Measurements from ENCODE around the gene S100A12. TPM values are rescaled to one million over a fixed set of nuclear protein-coding genes. Genes with fewer than 3 reads are reported as not detected.

Gene S100A12
- total and polyA plus RNA-seq, 7 donors = 0.40 to 3.5 (median 1.7) TPM

GRCh38 chr1:153363641-153364040 lies 11.8 kb downstream of the S100A12 start:
- ATAC-seq (no peak), DNase-seq (no peak)
- TF ChIP-seq CTCF (IDR thresholded peaks at IDR 0.05) = no peak
- Histone ChIP-seq H3K27me3 (ENCODE audit: insufficient read depth in 3 of 3, low read length in 2 of 3) (no peaks in the 10 kb centered on the region), H3K36me3 (ENCODE audit: insufficient read depth in 1 of 2, low read depth in 1 of 2) (no peaks in the 10 kb centered on the region), H3K4me1 (no peaks in the 10 kb centered on the region), H3K4me3 (no peak overlapping the region), H3K27ac (no peak overlapping the region), H3K9me3 (no peaks in the 10 kb centered on the region)
- intact Hi-C loops (cut with DNase I) = no loop called here
- WGBS, 3 donors = 61 to 68% (median 65%) methylated on average over 3 of the region's 3 CpGs

- intact Hi-C loops (cut with DNase I) = no loop called here
- no peaks in the 10 kb centered on the region for H3K9me3 ChIP-seq
- no peak for TF ChIP-seq CTCF (IDR thresholded peaks at IDR 0.05)
- 72 to 77% (median 76%) methylated on average over 3 of the region's 3 CpGs for WGBS, 3 donors
- no peaks in the 10 kb centered on the region for H3K36me3 ChIP-seq (ENCODE audit: insufficient read depth in 1 of 2, low read depth in 1 of 2)
- H3K4me1 ChIP-seq = no peaks in the 10 kb centered on the region
- no peak for ATAC-seq
- no peak overlapping the region for H3K4me3 ChIP-seq
- no peak for DNase-seq
- H3K27me3 ChIP-seq (ENCODE audit: insufficient read depth in 3 of 3, low read length in 2 of 3) = no peaks in the 10 kb centered on the region
- no peak overlapping the region for H3K27ac ChIP-seq
Measured at GRCh38 chr1:153362187-153362775, 13.1 kb downstream of the S100A12 start.

GRCh38 chr1:153361480-153362109 lies 13.8 kb downstream of the S100A12 start:
- Histone ChIP-seq H3K36me3 (ENCODE audit: insufficient read depth in 1 of 2, low read depth in 1 of 2) (no peaks in the 10 kb centered on the region), H3K27ac (no peak overlapping the region), H3K9me3 (no peaks in the 10 kb centered on the region), H3K4me3 (no peak overlapping the region), H3K4me1 (no peaks in the 10 kb centered on the region), H3K27me3 (ENCODE audit: insufficient read depth in 3 of 3, low read length in 2 of 3) (no peaks in the 10 kb centered on the region)
- DNase-seq (no peak), ATAC-seq (no peak)
- TF ChIP-seq CTCF (IDR thresholded peaks at IDR 0.05) = no peak
- 77 to 86% (median 82%) methylated on average over 4 of the region's 4 CpGs for WGBS, 3 donors
- intact Hi-C loops (cut with DNase I) = no loop called here

GRCh38 chr1:153360592-153361479 lies 14.6 kb downstream of the S100A12 start:
- ATAC-seq = no peak
- intact Hi-C loops (cut with DNase I) = no loop called here
- H3K27ac ChIP-seq = no peak overlapping the region
- no peaks in the 10 kb centered on the region for H3K36me3 ChIP-seq (ENCODE audit: insufficient read depth in 1 of 2, low read depth in 1 of 2)
- H3K9me3 ChIP-seq = no peaks in the 10 kb centered on the region
- TF ChIP-seq CTCF (IDR thresholded peaks at IDR 0.05) = no peak
- H3K27me3 ChIP-seq (ENCODE audit: insufficient read depth in 3 of 3, low read length in 2 of 3) = no peaks in the 10 kb centered on the region
- DNase-seq = no peak
- H3K4me1 ChIP-seq = no peaks in the 10 kb centered on the region
- WGBS, 3 donors = 84 to 89% (median 89%) methylated on average over 11 of the region's 11 CpGs
- H3K4me3 ChIP-seq = no peak overlapping the region

All from psoas muscle (tissue), 8 donors.